H1 (cell line): ENCODE measurements around the gene TMEM45A.
A peak's percentile ranks its signal among the peaks of the same experiment; 100 is the strongest.

Source experiments
- CEBPB ChIP-seq: IDR thresholded peaks from 2 replicates; pipeline ENCODE4 v1.6.1; 2012; ENCODE audit warnings: low read depth, low read length
- CREB1 ChIP-seq: IDR thresholded peaks from 2 replicates; pipeline ENCODE4 v1.6.1; 2012; ENCODE audit warnings: inconsistent platforms
- CTCF ChIP-seq, 3 experiments: IDR thresholded peaks; 1 replicate in 2 of 3; 2 replicates in 1 of 3; pipeline versions ENCODE4 v1.5.1 to v1.6.1; 2011; ENCODE audit warnings: low read length in 3 of 3, mild to moderate bottlenecking in 3 of 3, inconsistent platforms in 2 of 3, low read depth in 1 of 3, moderate library complexity in 1 of 3; ENCODE audit not compliant: insufficient read depth in 1 of 3; ENCODE audit errors: control extremely low read depth in 1 of 3
- FOSL1 ChIP-seq: IDR thresholded peaks from 2 replicates; pipeline ENCODE4 v1.6.1; 2011; ENCODE audit warnings: mild to moderate bottlenecking, low read depth, low read length, moderate library complexity; ENCODE audit not compliant: insufficient read depth
- GABPA ChIP-seq: IDR thresholded peaks from 2 replicates; pipeline ENCODE4 v1.6.1; 2011; ENCODE audit warnings: mild to moderate bottlenecking, low read length, moderate library complexity, borderline replicate concordance; ENCODE audit not compliant: insufficient read depth
- HDAC2 ChIP-seq, 2 experiments: fragments of 300-600 bp in 1 of 2; sonication (generic) in 1 of 2; IDR thresholded peaks; 2 replicates each; pipeline ENCODE4 v1.6.1; 2011 to 2012; ENCODE audit warnings: low read depth in 2 of 2, low read length in 2 of 2, mild to moderate bottlenecking in 2 of 2, moderate library complexity in 2 of 2, borderline replicate concordance in 1 of 2, inconsistent platforms in 1 of 2
- POLR2A ChIP-seq, 2 experiments: IDR thresholded peaks; 1 replicate in 1 of 2; 2 replicates in 1 of 2; pipeline ENCODE4 v1.6.1; 2011; ENCODE audit warnings: low read depth in 2 of 2, low read length in 2 of 2, mild to moderate bottlenecking in 2 of 2; ENCODE audit errors: control extremely low read depth in 1 of 2
- SRF ChIP-seq: IDR thresholded peaks from 2 replicates; pipeline ENCODE4 v1.6.1; 2011; ENCODE audit warnings: mild to moderate bottlenecking, low read depth, low read length, moderate library complexity
- TCF12 ChIP-seq: IDR thresholded peaks from 2 replicates; pipeline ENCODE4 v1.6.1; 2011; ENCODE audit warnings: low read depth, mild to moderate bottlenecking, low read length
- USF2 ChIP-seq: IDR thresholded peaks from 2 replicates; pipeline ENCODE4 v1.6.1; 2011; ENCODE audit warnings: low read length, improper control_type of control experiment

- TF ChIP-seq CTCF (IDR thresholded peaks at IDR 0.05; ENCODE audit: control extremely low read depth in 1 of 3, insufficient read depth in 1 of 3, low read depth in 1 of 3, low read length in 3 of 3) = no peak; a peak in 1 of 4 replicates
- TF ChIP-seq POLR2A (IDR thresholded peaks at IDR 0.05; ENCODE audit: control extremely low read depth in 1 of 2, low read depth in 2 of 2, low read length in 2 of 2) = no peak
- no peak for TF ChIP-seq GABPA
- no peak for TF ChIP-seq CEBPB
- no peak for TF ChIP-seq USF2
- no peak for TF ChIP-seq CREB1
- 0 out of 2 replicates have a peak, but pooled peaks have one; percentile 41 for TF ChIP-seq SRF
- no peak for TF ChIP-seq TCF12
- TF ChIP-seq FOSL1 = no peak
- no peak for TF ChIP-seq HDAC2 (IDR thresholded peaks at IDR 0.05; ENCODE audit: borderline replicate concordance in 1 of 2, low read depth in 2 of 2, low read length in 2 of 2)
Observed at GRCh38 chr3:100577382-100578008, 85.1 kb downstream of the TMEM45A start.
